OCI-LY3 (cell line): ENCODE results near the gene IL4.
A peak's percentile ranks its signal among the peaks of the same experiment; 100 is the strongest.

Experiments
- H2AFZ ChIP-seq: fragments of 200-600, 300-600 bp; shearing (Covaris generic); 2 replicates; pipeline ENCODE4 v1.6.0; 2014; ENCODE audit warnings: antibody characterized with exemption, low read depth, low read length
- H3K27ac ChIP-seq: fragments of 200-600, 300-600 bp; sonication (generic); 2 replicates; pipeline ENCODE4 v1.5.1; 2014; ENCODE audit warnings: mild to moderate bottlenecking, low read length, moderate library complexity, mixed read lengths
- H3K27me3 ChIP-seq: fragments of 200-600, 300-600 bp; sonication (generic); 2 replicates; pipeline ENCODE4 v1.6.1; 2014; ENCODE audit warnings: low read depth, low read length, mixed read lengths
- H3K36me3 ChIP-seq: fragments of 200-600, 300-600 bp; sonication (generic); replicated peaks from 2 replicates; pipeline ENCODE3; 2014; ENCODE audit warnings: low read depth, low read length, mixed read lengths
- H3K4me1 ChIP-seq: fragments of 300-600, 200-600 bp; sonication (generic); 2 replicates; pipeline ENCODE4 v1.6.1; 2014; ENCODE audit warnings: low read length, mixed read lengths
- H3K4me2 ChIP-seq: fragments of 200-600, 300-600 bp; sonication (generic); 2 replicates; pipeline ENCODE4 v1.6.1; 2014; ENCODE audit warnings: low read length, mixed read lengths
- H3K4me3 ChIP-seq: fragments of 300-600, 200-600 bp; sonication (generic); 2 replicates; pipeline ENCODE4 v1.5.1; 2014; ENCODE audit warnings: antibody characterized with exemption, mild to moderate bottlenecking, low read length, moderate library complexity
- H3K79me2 ChIP-seq: fragments of 300-600, 200-600 bp; shearing (Covaris generic); 2 replicates; pipeline ENCODE4 v1.6.1; 2014; ENCODE audit warnings: mild to moderate bottlenecking, low read length, mixed read lengths
- H3K9ac ChIP-seq: fragments of 300-600, 200-600 bp; shearing (Covaris generic); 2 replicates; pipeline ENCODE4 v1.6.0; 2014; ENCODE audit warnings: mild to moderate bottlenecking, low read length, moderate library complexity
- H3K9me3 ChIP-seq: fragments of 200-600, 300-600 bp; shearing (Covaris generic); 2 replicates; pipeline ENCODE4 v1.6.1; 2014; ENCODE audit warnings: low read length, mixed read lengths; ENCODE audit not compliant: insufficient read depth
- H4K20me1 ChIP-seq: fragments of 200-600, 300-600 bp; sonication (generic); 2 replicates; pipeline ENCODE4 v1.6.1; 2016; ENCODE audit warnings: low read length, mixed read lengths; ENCODE audit not compliant: insufficient read depth
- CTCF ChIP-seq: fragments of 200-600, 300-600 bp; sonication (generic); IDR thresholded peaks from 2 replicates; pipeline ENCODE4 v1.5.1; 2014; ENCODE audit warnings: antibody characterized with exemption, low read length, low read depth
- EZH2phosphoT487 ChIP-seq: fragments of 200-600 bp; shearing (Covaris generic); IDR thresholded peaks from 2 replicates; pipeline ENCODE4 v1.6.1; 2018; ENCODE audit warnings: antibody characterized with exemption, mixed run types, low read depth

IL4 gene

GRCh38 chr5:132684922-132685720 lies 11.3 kb downstream of the IL4 start:
- H3K4me2 ChIP-seq, result no peak overlapping the region
- no peak overlapping the region for H3K9ac ChIP-seq
- H3K27me3 ChIP-seq, result peaks cover 4% of the 10 kb centered on the region; the same call in 1 of the 2 replicates
- no peak overlapping the region for H3K27ac ChIP-seq
- no peak overlapping the region for H3K4me3 ChIP-seq
- H4K20me1 ChIP-seq, result no peaks in the 10 kb centered on the region
- H3K9me3 ChIP-seq, result no peaks in the 10 kb centered on the region
- H3K4me1 ChIP-seq, result peaks cover 37% of the 10 kb centered on the region
- H2AFZ ChIP-seq, result no peak overlapping the region
- no peak for TF ChIP-seq CTCF
- TF ChIP-seq EZH2phosphoT487, result no peak
- no peaks in the 10 kb centered on the region for H3K36me3 ChIP-seq
- H3K79me2 ChIP-seq, result no peaks in the 10 kb centered on the region

GRCh38 chr5:132686193-132686592 lies 12.4 kb downstream of the IL4 start:
- TF ChIP-seq EZH2phosphoT487 (no peak), CTCF (no peak)
- Histone ChIP-seq H3K9ac (no peak overlapping the region), H4K20me1 (no peaks in the 10 kb centered on the region), H3K4me2 (no peak overlapping the region), H2AFZ (no peak overlapping the region), H3K27me3 (peaks cover 4% of the 10 kb centered on the region; the same call in 1 of the 2 replicates), H3K9me3 (no peaks in the 10 kb centered on the region), H3K36me3 (no peaks in the 10 kb centered on the region), H3K4me3 (no peak overlapping the region), H3K79me2 (no peaks in the 10 kb centered on the region), H3K27ac (no peak overlapping the region), H3K4me1 (peaks cover 32% of the 10 kb centered on the region)

GRCh38 chr5:132687995-132688394 lies 14.2 kb downstream of the IL4 start:
- no peaks in the 10 kb centered on the region for H3K79me2 ChIP-seq
- no peak overlapping the region for H2AFZ ChIP-seq
- TF ChIP-seq CTCF (no peak), EZH2phosphoT487 (no peak)
- no peaks in the 10 kb centered on the region for H4K20me1 ChIP-seq
- no peak overlapping the region for H3K27ac ChIP-seq
- peaks cover 25% of the 10 kb centered on the region for H3K4me1 ChIP-seq
- H3K4me3 ChIP-seq, result no peak overlapping the region
- H3K9ac ChIP-seq, result no peak overlapping the region
- no peaks in the 10 kb centered on the region for H3K36me3 ChIP-seq
- H3K27me3 ChIP-seq, result peaks cover 4% of the 10 kb centered on the region; the same call in 1 of the 2 replicates
- H3K4me2 ChIP-seq, result no peak overlapping the region
- H3K9me3 ChIP-seq, result no peaks in the 10 kb centered on the region

- H4K20me1 ChIP-seq, result no peaks in the 10 kb centered on the region
- no peaks in the 10 kb centered on the region for H3K79me2 ChIP-seq
- H3K4me1 ChIP-seq, result peaks cover 25% of the 10 kb centered on the region
- H3K9me3 ChIP-seq, result no peaks in the 10 kb centered on the region
- TF ChIP-seq CTCF, result no peak
- H3K27me3 ChIP-seq, result peaks cover 4% of the 10 kb centered on the region; the same call in 1 of the 2 replicates
- peak overlapping the region; percentile 69 for H3K4me2 ChIP-seq
- H3K9ac ChIP-seq, result no peak overlapping the region
- no peaks in the 10 kb centered on the region for H3K36me3 ChIP-seq
- no peak overlapping the region for H2AFZ ChIP-seq
- H3K4me3 ChIP-seq, result peak overlapping the region; percentile 35; the same call in 1 of the 2 replicates
- H3K27ac ChIP-seq, result no peak overlapping the region
Observed at GRCh38 chr5:132688536-132689339, 14.9 kb downstream of the IL4 start.
